Fibroblast of mammary gland (primary cell): ENCODE measurements around the gene KRT222.

Source experiments
- DNase-seq: peaks from one replicate; pipeline ENCODE4 v3.0.0-alpha.2; 2010; ENCODE audit warnings: low read depth
- H3K4me3 ChIP-seq: 2 replicates; pipeline ENCODE4 v1.5.1; 2011; ENCODE audit warnings: low read depth, mild to moderate bottlenecking, low read length, moderate library complexity; ENCODE audit not compliant: control insufficient read depth
- CTCF ChIP-seq: conservative IDR thresholded peaks from 2 replicates; pipeline ENCODE4 v1.5.1; 2011; ENCODE audit warnings: low read depth, low read length, inconsistent platforms; ENCODE audit not compliant: control insufficient read depth, insufficient read depth

KRT222 gene

GRCh38 chr17:40664582-40665333 lies at the start of gene KRT222:
TSS of gene KRT222 (minus strand) at chr17:40665177. CDS start at chr17:40665099, 78 bp downstream.
- no peak for DNase-seq
- no peak for TF ChIP-seq CTCF
- no peak within 1 kb of the TSS for H3K4me3 ChIP-seq

DNA sequence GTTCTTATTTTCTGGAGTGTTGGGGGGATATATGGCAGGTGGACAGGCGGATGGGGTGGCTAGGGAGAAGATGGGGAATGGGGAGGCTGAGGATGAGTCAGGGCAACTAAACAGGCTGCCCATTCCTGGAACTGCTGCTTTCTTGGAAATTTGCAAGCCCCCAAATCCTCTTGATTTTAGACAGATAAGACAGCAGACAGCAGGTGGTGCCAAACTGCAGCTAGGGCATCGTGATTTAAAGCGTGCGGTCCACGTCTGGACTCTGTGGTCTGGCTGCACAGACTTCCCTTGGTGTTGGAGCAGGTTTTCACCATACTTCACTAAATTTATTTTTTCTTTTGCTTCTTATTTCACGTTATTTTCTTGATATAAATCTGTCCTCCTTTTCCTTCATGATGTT lies 49.5 kb upstream of the KRT222 start:
- no peak for TF ChIP-seq CTCF
- no peak for DNase-seq
- no peak overlapping the region for H3K4me3 ChIP-seq

DNA sequence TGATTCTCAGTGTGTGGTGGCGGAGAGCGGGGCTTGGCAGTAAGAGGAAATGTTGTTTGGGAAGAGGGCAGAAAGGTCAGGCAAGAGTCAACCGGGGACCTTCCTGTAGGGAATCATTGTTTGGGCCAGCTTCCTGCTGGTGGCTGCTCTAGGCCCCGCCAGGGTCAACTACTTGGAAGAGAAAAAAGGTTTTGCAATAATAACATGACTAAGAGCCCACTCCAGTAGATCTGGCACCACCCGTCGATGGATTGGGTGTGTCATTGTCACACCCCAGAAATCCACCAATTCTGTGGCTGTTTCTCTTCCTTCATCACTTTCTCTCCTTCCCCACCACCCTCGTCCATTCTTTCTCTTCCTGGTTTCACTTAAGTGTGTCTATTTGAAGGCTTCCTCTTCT lies 42.8 kb upstream of the KRT222 start:
- DNase-seq = peak; percentile 50
- no peak overlapping the region for H3K4me3 ChIP-seq
- no peak for TF ChIP-seq CTCF

DNA sequence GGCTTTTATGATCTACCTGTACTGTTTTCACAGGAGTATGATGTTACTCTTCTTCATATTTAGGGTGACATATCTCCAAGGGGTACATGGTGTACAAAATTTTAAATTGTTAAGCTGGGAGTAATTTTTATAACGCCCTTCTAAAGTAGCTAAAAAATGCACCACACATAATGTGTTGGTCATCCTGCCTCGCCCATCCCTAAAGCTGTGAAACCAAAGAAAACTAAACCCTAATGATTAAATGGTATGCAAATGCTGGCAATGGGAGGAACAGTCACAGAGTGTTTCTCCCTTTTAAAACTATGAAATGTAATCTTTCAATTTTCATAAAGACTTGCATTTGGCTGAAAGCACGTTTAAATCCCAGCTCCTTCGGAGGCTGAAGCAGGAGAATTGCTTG lies 40.6 kb upstream of the KRT222 start:
- H3K4me3 ChIP-seq = no peak overlapping the region
- no peak for TF ChIP-seq CTCF
- DNase-seq = no peak

DNA sequence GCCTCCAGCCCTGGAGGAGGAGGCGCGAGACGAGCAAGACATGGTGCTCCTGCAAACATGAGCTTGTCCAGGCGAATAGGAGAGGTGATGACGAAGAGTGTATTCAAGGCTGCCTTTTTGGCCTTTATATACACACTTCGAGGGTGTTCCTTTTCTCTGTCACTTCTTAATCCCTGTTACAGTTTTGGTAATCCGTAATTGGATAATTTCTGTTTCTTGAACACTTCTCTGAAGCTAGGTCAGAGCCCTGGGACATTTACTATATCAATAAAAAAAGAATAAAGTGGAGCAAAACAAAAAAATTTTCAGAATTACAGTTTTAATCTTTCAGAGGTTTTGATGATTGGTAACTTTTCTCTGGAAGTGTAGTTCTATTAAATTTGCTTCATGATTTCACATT lies 38.7 kb upstream of the KRT222 start, which contains the start of gene KRT24:
KRT24 (minus strand) TSS at position 101 of the 400 bp plus-strand sequence; CDS start at position 42, 59 bp downstream.
- DNase-seq = no peak
- no peak within 1 kb of the TSS for H3K4me3 ChIP-seq
- TF ChIP-seq CTCF = no peak

- no peak for DNase-seq
- TF ChIP-seq CTCF = no peak
- no peak overlapping the region for H3K4me3 ChIP-seq
These were observed 37.3 kb upstream of the KRT222 start for GRCh38 chr17:40702271-40702670.
